Head of caudate nucleus (tissue), 42 donors: ENCODE data around the gene CUTA.

Experiments used
- DNase-seq, 42 donors: peaks; one replicate each; pipeline versions ENCODE4 v3.0.0 to v3.0.0-alpha.2; 2020 to 2021; ENCODE audit warnings: mixed read lengths in 7 of 42
- intact Hi-C: fragments of 100-400 bp; cut with DNase I; formaldehyde crosslinking; loops from one replicate; pipeline ENCODE4 v1.15.0; 2022

CUTA gene

DNA sequence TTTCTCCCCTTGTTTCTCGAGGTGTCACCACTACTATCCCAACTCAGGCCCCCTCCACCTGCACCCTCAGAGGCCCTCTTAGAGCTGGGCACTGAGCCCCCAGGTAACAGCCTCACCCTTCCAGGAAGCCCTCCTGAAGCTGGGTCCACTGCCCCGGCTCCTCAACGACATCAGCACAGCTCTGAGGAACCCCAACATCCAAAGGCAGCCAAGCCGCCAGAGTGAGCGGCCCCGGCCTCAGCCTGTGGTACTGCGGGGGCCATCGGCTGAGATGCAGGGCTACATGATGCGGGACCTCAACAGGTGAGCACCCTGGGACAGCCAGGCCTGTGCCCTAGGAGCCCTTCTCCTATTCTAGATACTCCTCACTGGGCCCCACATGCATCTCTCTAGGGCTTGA lies 23.6 kb upstream of the CUTA start:
- intact Hi-C loops, result no loop called here
- no peak for DNase-seq

DNA sequence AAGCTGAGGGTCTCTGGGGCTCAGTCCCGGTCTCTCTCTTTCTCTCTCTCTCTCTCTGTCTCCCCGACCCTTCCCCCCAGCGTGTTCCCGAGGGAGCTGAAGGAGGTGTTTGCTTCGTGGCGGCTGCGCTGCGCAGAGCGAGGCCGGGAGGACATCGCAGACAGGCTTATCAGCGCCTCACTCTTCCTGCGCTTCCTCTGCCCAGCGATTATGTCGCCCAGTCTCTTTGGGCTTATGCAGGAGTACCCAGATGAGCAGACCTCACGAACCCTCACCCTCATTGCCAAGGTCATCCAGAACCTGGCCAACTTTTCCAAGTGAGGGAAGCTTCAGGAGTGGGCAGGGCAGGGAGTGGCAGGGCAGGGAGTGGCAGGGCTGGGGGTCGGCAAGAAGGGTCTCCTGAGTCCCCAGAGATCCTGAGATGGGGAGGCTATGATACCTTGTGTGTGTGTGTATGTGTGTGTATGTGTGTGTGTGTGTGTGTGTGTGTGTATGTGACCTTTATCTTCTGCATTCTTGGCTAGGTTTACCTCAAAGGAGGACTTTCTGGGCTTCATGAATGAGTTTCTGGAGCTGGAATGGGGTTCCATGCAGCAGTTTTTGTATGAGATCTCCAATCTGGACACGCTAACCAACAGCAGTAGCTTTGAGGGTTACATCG lies 22.9 kb upstream of the CUTA start:
- intact Hi-C loops, result no loop called here

DNA sequence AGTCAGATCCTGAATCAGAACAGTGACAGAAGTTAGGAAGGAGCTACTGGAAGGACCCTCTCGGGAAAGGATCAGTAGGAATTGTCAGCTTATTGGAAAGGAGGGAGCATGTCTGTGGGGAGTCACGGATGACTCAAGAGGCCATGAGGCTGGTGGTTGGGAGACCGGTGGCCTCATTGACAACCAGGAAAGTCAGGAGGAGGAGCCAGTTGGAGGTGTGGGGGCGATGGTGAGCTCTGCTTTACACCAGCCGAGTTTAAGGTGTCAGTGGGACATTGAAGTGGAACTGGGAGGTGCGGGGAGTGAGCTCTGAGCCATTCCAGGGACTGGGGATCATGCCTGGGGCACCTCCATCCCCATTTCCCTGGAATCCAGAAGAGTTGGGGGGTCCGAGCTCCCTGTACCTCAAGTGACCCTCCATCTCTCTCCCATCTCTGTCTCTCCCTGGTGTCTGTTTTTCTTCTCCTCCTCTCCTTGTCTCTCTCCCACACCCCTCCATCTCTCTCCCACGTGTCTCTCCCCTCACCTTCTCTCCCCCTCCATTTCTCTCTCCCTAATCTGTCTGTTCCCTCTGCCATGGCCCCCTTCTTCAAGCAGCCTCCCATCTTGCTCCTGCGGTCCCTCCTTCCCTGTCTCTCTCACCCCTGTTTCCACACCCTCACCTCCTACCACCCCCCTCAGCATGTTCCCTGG lies 22.2 kb upstream of the CUTA start:
- DNase-seq, result peak in 37 of 42 donors; percentile 35 to 91 (median 69)
- intact Hi-C loops, result no loop called here

More for the DNA sequence above, 22.9 kb upstream of the CUTA start:
- no peak for DNase-seq

DNA sequence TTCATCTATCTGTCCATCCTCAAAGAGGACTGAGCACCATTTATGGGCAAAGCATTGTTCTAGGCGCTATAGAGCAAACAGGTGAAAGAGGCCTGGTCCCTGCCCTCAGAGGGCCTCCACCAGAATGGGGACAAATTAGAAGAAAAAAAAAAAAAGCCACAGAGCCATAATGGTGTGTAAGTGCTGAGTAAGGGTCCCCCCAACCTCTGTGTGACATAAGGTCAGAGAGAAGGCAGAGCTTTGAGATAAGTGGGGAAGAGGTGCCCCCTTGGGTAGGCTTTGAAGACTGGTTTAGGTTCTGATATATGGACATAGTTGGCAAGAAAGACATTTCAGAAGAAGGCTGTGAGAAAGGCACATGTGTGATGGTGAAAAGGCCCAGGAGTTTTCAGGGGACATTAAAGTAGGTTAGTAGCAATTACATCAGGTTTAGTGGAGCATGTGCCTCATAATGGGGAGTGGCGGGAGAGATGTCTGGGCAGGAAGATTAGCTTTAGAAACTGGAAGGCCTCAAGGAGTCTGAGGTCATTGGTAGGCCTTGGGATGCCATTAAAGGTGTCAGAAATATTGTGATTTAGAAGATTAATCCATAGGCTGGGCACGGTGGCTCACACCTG lies 21.2 kb upstream of the CUTA start:
- intact Hi-C loops, result no loop called here
- DNase-seq, result no peak

DNA sequence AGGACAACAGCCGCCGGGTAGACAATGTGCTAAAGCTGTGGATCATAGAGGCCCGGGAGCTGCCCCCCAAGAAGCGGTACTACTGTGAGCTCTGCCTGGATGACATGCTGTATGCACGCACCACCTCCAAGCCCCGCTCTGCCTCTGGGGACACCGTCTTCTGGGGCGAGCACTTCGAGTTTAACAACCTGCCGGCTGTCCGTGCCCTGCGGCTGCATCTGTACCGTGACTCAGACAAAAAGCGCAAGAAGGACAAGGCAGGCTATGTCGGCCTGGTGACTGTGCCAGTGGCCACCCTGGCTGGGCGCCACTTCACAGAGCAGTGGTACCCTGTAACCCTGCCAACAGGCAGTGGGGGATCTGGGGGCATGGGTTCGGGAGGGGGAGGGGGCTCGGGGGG lies 19.8 kb upstream of the CUTA start:
- DNase-seq, result no peak
- intact Hi-C loops, result no loop called here

- intact Hi-C loops, result no loop called here
- no peak for DNase-seq
Measured at GRCh38 chr6:33434961-33435360, 17.1 kb upstream of the CUTA start.

DNA sequence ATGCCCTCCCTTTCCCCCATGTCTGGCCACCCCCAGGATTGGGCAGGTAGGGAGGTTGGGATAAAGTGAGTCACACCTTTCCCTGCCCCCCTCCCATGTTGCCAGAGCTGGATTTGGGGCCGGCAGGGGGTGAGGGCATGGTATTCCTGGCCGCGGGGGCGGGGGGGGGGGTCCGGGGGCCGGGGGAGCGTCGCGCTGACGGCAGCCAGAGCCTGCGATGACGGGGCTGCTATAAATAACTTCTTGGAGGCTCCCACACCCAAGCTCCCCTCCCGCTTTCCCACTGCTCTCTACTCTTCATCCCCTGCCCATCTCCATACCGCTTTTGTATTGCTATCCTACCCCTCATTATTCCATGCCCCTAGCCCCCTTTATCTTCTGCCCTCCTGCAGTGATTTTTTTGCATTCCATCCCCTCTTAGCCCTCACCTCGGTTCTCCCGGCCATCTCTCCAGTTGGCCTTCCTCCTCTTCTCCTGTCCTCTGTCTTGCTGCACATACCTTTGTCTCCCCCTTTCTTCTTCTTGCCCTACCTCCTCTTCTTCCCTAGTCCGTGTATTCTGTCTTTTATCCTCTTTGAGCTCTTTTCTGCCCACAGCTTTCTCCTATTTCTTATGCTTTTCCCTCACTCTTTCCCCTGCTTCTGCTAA lies 15.8 kb upstream of the CUTA start:
- peak in 3 of 42 donors; percentile 27 to 58 (median 34) for DNase-seq
- intact Hi-C loops, result no loop called here

DNA sequence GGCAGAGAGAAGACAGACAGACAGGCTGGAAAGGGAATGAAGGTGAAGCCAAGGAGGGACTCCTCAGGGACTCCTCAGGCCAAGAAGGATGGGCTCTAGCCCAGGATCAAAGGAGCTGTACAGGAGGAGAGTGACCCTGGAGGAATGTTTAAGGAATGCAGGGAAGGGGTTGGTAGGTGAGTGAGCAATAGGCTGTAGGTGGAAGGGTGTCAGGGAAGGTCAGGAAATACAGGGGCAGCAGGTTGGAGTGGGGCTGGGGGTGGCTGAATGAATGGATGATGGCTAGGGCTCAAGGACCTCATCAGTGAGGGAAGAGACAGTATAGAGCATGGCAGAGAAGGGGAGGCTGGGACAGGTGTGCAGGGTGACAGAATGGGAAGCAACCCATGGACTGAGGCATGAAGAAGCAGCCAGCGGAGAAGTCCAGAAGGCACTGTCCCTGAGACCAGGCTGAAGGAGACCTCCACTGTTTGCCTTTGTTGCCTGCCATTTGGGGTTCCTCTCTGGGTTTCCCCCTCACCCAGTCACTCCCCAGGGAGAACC lies 15.2 kb upstream of the CUTA start:
- intact Hi-C loops, result no loop called here

GRCh38 chr6:33432546-33432945 lies 14.6 kb upstream of the CUTA start:
- intact Hi-C loops, result no loop called here
- no peak for DNase-seq

More for the DNA sequence above, 15.2 kb upstream of the CUTA start:
- DNase-seq, result no peak

DNA sequence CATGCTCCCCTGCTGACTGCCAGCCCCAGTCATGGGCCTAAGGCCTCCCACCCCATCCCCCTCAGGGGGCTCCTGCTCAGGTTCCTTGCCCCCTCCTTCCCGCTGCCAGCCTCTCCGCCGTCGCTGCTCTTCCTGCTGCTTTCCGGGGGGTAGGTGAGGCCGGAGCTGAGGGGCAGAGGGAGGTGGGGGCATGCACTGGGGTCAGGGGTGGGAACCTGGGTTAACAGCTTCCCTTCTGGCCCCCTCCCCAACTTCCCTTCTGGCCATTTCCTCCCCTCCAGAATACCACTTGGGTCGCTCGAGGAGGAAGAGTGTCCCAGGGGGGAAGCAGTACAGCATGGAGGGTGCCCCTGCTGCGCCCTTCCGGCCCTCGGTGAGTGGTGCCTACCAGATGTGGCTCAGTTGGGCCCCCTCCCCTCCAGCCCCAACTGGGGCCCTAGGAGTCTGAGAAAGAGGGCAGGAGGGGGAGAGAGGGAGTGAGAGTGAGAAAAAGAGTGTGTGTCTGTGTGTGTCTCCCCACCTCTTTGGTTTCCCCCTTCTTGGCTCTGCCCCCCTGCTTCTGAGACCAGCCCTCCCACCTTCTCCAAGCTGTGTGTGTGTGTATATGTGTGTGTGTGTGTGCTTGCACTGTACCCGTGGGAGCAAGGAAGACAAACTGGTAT lies 14.1 kb upstream of the CUTA start:
- DNase-seq, result no peak
- intact Hi-C loops, result no loop called here

GRCh38 chr6:33430991-33431879 lies 13.3 kb upstream of the CUTA start:
- intact Hi-C loops, result no loop called here
- DNase-seq, result peak; percentile 76 to 94 (median 89)

- no peak for DNase-seq
- intact Hi-C loops, result no loop called here
Measured at GRCh38 chr6:33430334-33430733, 12.4 kb upstream of the CUTA start.

GRCh38 chr6:33429750-33430052 lies 11.8 kb upstream of the CUTA start:
- DNase-seq, result no peak
- intact Hi-C loops, result no loop called here

- intact Hi-C loops, result no loop called here
- no peak for DNase-seq
Measured at GRCh38 chr6:33428966-33429749, 11.3 kb upstream of the CUTA start.

- intact Hi-C loops, result no loop called here
- peak in 2 of 42 donors; percentile 18 to 37 for DNase-seq
Measured at GRCh38 chr6:33428224-33428965, 10.5 kb upstream of the CUTA start.

GRCh38 chr6:33427585-33428223 lies 9.8 kb upstream of the CUTA start:
- intact Hi-C loops, result no loop called here
- peak in 40 of 42 donors; percentile 34 to 84 (median 70) for DNase-seq
